T1000 (cell line): ENCODE measurements around the gene IKZF4.
A peak's percentile ranks its signal among the peaks of the same experiment; 100 is the strongest.
"Not testable (repeated sequence)": the region's sequence is repeated elsewhere in the genome, so short reads cannot be mapped to it uniquely, and the experiment has no call there.

Source experiments
- DNase-seq: peaks from one replicate; lab custom pipeline; 2025; ENCODE audit warnings: mixed read lengths; lab: John Stamatoyannopoulos, UW

Gene IKZF4

DNA sequence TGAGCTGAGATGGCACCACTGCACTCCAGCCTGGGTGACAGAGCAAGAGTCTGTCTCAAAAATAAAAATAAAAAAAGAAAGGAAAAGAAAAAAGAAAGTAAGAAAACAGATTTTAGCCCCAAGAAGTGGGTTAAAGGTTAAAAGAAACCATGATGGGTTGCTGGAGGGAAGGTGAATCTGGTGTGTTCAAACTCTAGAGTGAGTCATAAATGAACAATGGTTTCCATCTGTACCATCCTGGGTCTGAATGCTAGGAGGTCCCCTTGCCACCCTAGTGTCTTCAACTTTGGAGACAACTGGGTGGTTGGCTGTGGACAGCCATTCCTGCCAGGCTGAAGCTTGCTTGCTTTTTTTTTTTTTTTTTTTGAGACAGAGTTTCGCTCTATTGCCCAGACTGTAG lies 19.3 kb downstream of the IKZF4 start:
- DNase-seq: no peak

- no peak for DNase-seq
Observed at GRCh38 chr12:56040963-56041551, 20.2 kb downstream of the IKZF4 start.

DNA sequence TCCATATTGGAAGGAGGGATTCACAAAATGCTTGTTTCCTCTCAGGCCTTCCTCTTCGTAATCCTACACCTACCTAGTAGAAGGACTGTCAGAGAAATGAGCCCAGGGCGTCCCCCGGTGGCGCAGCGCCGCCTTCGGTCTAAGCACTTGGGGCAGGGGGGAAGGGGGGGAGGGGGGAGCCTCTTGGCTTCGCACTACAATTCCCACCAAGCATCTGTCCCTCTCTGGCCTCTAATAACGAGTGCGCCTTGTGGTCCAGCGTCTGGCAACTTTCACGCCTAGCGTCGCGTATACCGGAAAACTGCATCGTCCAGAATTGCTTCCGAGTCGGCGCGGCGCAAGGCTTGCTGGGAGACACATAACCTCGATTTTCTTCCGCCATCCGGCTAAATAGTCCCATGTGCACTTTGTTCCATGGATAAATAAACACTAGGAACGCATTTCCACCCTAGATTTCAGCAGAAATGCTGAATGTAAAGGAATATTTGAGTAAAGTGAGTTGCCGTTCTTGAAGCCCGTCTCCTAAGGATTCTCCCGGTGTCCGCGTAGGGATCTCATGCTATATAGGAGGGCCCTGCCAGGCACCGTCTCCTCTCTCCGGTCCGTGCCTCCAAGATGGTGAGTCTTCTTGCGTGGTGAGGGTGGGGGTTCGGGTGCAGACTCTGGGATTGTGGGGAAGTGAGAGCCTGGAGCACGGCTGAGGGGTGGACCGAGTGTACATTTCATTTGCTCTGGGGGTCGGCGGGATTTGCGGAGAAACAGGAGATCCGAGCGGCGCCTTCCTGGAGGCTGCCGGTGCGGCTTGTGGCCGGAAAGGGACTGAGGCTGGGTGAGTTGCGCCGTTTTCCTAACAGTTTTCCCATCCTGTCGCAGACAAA lies 20.9 kb downstream of the IKZF4 start, which contains the start of gene RPS26:
Gene RPS26, plus strand, starts transcription at position 367 of the 878 bp plus-strand sequence. Its CDS starts 249 bp downstream, at position 616.
- DNase-seq: peak; percentile 94

- not testable (repeated sequence) for DNase-seq
Observed at GRCh38 chr12:56042430-56042813, 21.6 kb downstream of the IKZF4 start.

DNA sequence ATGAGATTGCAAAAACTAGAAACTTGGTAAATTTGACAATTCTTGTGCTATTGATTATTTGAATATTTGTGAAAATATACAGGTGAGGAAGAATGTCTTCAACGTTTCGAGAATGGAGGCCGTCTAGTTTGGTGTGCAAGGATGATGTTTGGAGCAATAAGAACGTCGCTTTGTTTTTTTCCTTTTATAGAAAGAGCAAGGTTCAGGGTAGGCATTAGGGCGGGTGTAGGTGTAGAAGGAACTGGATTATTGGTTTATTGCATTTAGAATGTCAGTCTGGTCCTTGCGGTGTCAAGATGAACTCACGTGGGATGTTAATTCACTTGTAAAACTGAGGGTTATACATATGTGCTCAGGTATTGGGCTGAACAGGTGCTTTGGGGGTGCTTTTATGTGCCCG lies 22.0 kb downstream of the IKZF4 start:
- DNase-seq: no peak

DNA sequence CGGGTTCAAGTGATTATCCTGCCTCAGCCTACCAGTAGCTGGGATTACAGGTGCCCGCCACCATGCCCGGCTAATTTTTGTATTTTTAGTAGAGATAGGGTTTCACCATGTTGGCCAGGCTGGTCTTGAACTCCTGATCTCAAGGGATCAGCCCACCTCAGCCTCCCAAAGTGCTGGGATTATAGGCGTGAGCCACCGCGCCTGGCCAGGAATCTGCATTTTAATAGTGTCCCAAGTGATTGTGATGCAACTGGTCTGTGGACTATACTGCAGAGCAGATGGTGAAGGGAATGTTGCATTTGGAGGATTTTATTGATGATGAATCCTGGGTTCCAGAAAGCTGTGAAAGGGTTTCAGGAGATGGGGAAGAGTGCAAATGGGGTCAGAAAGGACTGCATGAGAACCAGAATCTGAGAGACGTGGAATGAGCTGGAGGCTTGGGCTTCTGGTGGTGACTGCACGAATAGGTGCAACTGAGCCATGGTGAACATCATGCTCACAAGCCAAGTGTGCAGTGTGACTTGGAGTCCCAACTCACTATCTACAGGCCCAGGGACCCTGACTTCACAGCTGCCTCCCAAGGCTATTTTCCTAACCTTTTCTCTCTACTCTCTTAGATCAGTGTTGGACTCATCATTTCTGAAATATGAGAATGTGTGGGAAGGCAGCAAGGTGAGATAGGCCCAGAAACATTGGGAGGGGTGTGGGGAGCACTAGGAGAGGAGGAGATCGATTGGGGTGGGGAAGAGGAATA lies 25.4 kb downstream of the IKZF4 start:
- no peak for DNase-seq

- DNase-seq: no peak
Observed at GRCh38 chr12:56053407-56053893, 32.6 kb downstream of the IKZF4 start.

DNA sequence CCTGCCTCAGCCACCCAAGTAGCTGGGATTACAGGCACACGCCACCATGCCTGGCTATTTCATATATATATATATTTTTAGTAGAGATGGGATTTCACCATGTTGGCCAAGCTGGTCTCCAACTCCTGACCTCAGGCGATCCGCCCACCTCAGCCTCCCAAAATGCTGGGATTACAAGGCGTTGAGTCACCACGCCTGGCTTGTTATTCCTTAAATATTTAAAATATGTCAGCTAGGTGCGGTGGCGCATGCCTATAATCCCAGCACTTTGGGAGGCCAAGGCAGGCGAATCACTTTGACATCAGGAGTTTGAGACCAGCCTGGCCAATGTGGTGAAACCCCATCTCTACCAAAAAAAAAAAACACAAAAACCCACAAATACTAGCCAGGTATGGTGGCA lies 39.1 kb downstream of the IKZF4 start:
- DNase-seq: not testable (repeated sequence)

- DNase-seq: no peak
Observed at GRCh38 chr12:56061982-56062381, 41.1 kb downstream of the IKZF4 start.

- no peak for DNase-seq
Observed at GRCh38 chr12:56062996-56063395, 42.2 kb downstream of the IKZF4 start.

DNA sequence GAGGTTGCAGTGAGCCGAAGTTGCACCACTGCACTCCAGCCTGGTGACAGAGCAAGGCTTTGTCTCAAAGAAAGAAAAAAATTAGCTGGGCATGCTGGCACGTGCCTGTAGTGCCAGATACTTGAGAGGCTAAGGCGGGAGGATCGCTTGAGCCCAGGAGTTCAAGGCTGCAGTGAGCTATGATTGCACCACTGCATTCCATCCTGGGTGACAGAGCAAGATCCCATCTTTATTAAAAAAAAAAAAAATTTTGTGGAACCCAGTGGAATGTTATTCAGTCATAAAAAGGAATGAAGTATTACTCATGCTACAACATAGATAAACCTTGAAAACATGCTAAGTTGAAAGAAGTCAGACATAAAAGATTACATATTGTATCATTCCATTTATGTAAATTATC lies 50.8 kb downstream of the IKZF4 start:
- peak; percentile 17 for DNase-seq

GRCh38 chr12:56074396-56074795 lies 53.6 kb downstream of the IKZF4 start:
- DNase-seq: no peak

DNA sequence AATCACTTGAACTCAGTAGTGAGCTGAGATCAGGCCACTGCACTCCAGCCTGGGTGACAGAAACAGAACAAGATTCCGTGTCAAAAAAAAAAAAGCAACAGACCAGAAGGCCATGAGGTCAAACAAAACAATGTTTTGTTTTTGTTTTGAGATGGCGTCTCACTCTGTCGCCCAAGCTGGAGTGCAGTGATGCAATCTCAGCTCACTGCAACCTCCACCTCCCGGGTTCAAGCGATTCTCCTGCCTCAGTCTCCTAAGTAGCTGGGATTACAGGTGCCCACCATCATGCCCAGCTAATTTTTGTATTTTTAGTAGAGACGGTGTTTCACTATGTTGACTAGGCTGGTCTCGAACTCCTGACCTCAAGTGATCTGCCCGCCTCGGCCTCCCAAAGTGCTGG lies 57.1 kb downstream of the IKZF4 start:
- not testable (repeated sequence) for DNase-seq

DNA sequence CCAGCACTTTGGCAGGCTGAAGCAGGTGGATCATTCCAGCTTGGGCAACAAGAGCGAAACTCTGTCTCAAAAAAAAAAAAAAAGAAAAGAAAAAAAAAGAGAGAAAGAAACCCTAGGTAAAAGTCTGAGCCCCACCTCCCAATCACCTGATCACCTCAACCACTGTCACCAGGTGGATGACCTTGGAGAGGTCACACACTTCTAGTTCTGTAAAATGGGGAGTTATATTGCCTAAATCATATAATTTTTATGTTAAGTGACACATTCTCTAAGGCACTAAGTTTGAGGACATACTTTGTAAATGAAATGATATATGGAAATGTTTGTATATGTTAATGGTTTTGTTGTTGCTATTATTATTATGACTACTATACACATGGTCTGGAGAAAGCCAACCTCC lies 57.6 kb downstream of the IKZF4 start:
- no peak for DNase-seq

- peak; percentile 81 for DNase-seq
Observed at GRCh38 chr12:56078931-56079722, 58.3 kb downstream of the IKZF4 start.

GRCh38 chr12:56079723-56080555 lies 59.1 kb downstream of the IKZF4 start, which contains the start of gene ERBB3:
Gene ERBB3 (plus strand): TSS chr12:56080165. CDS start chr12:56080301, 136 bp downstream.
- peak; percentile 81 for DNase-seq

GRCh38 chr12:56080556-56081138 lies 59.8 kb downstream of the IKZF4 start:
- DNase-seq: no peak

DNA sequence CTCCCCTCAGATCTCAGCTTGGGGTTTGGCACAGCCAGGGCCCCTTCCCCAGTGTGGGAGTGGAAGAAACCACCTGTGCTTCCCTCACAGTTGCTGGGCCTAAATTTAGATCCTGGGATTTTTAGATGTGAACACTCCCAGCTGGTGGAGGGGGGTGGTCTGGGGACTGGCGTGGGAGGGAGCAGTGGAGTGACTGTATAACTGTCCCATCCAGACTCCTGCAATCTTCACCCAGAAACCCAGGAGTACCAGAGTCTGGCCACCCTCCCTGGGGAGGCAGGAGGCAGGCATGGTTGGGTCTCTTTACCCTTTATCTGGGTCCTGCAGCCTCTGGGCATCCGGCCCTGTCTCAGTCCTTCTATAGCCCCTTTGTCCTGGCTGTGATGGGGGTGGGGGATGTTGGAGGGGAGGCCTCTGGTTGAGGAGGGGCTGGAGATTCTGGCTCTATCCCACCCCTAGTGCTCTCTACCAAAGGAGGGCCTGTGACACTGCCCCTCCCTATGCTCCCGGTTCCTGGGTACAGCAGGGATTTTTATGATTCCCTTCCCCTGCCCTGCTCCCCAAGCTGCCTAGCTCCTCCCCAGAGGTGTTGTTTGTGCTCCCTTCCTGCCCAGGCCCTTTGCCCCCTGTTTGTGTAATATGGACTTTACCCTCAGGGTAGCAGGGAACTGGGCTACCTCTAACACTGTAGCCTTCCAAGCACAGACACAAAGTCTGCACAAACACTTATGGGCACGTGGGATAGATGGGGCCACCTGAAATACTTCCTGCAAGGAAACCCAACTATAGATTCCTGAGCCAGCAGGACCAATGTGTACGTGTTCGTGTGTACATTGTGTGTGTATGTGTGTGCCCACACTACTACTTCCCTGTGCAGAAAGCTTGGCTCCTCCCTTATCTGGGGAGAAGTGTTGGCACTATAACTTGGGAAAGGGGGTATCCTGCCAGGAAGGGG lies 60.8 kb downstream of the IKZF4 start:
- no peak for DNase-seq

GRCh38 chr12:56082382-56082781 lies 61.5 kb downstream of the IKZF4 start:
- no peak for DNase-seq
